Measurements from ENCODE around the gene DARS2.
"Not testable (repeated sequence)": the region's sequence is repeated elsewhere in the genome, so short reads cannot be mapped to it uniquely, and the experiment has no call there.

Gene DARS2, protein sequence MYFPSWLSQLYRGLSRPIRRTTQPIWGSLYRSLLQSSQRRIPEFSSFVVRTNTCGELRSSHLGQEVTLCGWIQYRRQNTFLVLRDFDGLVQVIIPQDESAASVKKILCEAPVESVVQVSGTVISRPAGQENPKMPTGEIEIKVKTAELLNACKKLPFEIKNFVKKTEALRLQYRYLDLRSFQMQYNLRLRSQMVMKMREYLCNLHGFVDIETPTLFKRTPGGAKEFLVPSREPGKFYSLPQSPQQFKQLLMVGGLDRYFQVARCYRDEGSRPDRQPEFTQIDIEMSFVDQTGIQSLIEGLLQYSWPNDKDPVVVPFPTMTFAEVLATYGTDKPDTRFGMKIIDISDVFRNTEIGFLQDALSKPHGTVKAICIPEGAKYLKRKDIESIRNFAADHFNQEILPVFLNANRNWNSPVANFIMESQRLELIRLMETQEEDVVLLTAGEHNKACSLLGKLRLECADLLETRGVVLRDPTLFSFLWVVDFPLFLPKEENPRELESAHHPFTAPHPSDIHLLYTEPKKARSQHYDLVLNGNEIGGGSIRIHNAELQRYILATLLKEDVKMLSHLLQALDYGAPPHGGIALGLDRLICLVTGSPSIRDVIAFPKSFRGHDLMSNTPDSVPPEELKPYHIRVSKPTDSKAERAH

DNA sequence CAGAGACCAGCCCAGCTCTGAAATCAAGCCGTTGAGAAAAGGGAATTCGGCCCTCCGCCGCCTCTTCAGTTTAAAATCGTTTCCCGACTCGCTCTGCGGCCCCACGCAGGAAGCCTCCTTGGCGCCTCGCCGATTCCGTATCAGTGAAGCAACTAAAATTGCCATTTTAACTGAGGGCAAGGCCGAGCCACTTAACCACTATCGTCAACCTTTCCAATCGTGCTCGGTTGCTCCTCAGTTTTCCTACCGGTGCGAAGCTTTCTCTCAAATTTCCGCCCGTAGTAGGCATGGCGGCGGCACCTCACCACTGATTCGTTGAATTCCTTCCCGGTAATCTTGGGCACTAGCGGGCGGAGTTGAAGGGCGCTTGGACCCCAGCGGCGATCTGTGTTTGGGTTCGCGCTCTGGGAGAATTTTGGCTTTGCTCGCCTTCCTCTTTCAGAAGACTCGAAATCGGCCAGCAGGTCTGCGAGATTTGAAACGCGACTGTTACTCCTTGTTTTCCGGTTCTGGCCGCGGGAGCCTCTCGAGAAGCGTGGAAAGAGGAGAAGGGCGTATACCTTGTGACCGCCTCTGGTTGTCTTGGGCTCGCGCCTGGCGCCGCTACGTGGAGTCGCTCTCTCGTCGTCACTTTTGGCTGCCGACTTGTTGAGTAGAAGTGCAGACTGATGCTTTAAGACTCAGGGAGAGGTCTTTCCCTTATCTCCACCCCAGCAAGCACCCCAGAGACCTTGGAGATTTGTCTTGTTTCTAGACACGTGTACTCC lies at the start of gene DARS2, which contains the start of gene CENPL:
Gene DARS2, plus strand, starts transcription at position 359 of the 767 bp plus-strand sequence. CDS start 557 bp downstream, outside the sequence.
Gene CENPL, minus strand, starts transcription at position 569 of the 767 bp plus-strand sequence. CDS start 13,584 bp downstream, outside the sequence.
- peak; percentile 98 for DNase-seq

DNA sequence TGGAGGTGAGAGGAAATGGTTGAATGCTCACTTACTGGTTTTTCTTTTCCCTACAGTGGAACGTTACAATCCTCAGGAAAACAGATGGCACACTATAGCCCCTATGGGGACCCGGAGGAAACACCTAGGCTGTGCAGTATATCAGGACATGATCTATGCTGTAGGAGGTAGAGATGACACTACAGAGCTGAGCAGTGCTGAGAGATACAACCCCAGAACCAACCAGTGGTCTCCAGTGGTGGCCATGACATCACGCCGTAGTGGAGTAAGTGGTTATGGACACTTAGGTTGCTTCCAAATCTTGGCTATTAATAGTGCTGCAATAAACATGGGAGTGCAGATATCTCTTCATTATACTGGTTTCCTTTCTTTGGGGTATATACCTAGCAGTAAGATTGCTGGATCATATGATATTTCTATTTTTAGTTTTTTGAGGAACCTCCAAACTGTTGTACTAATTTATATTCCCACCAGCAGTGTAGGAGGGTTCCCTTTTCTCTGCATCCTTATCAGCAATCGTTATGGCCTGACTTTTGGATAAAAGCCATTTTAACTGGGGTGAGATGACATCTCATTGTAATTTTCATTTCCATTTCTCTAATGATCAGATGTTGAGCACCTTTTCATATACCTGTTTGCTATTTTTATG lies 48.8 kb upstream of the DARS2 start:
- DNase-seq = no peak

DNA sequence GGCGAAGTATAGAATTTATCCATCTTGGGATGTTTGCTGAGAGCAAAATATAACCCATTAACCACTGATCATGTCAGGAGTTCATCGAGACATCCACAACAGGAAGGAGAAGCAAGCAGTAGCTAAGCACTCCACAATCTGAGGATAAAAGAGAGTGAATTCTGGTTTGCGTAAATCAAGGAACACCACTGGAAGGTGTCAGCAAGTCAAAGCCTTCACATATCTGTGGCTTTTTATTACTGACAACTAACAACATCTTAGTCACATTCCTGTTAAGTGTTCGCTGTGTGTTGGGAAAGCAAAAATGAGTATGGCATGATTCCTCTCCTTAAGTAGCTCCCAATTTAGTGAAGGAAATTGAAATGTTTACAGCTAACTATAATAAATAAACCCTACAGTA lies 44.5 kb upstream of the DARS2 start:
- no peak for DNase-seq

DNA sequence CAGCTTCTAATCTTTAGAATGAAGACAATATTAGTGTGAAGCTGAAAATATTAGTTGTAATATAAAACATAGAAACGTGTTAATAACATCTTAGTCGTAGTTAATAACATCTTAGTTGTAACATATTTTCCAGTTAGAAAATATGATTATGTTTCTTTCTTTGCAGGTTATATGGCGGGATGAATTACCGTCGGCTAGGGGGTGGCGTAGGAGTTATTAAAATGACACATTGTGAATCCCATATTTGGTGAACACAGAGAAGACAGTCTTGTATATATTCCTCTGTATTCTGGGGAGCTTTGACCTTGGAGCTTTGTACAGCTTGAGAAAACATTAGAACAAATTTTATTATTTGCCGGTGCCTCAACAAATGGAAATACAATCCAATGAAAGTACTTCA lies 39.5 kb upstream of the DARS2 start:
- DNase-seq = no peak

DNA sequence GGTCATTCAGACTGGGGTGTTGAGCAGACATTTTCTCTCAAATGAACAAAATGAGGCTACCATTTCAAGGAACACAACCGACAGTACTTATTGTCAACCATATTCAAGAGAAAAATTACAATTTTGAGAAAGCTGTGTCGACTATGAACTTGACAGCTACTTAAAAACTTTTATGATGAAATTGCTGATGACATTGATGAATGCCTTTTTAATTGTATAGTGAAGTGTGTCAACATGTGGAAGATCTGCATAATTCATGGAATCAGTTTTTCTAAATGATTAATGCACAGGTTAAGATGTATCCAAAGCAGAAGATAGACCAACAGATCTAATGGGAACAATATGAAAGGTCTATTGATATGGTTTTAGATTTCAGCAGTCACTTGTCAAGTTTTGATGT lies 34.6 kb upstream of the DARS2 start:
- peak; percentile 13 for DNase-seq

DNA sequence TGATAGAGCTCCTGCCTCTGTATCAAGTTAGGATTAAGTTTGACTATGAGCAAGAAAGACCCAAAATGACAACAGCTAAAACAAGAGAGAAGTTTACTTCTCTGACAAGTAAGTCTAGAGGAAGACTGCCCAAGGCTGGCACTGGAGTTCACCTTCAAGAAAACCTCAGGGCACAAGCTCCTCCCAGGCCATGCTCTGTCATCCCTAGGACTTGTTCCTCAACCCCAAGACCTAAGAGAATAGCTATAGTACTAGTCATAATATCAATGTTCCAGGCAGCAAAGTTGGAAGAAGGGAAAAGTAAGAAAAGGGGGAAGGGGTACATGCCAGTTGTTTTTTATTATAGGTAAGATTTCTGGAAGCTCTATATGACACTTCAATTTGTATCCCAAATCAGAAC lies 26.4 kb upstream of the DARS2 start:
- no peak for DNase-seq

DNA sequence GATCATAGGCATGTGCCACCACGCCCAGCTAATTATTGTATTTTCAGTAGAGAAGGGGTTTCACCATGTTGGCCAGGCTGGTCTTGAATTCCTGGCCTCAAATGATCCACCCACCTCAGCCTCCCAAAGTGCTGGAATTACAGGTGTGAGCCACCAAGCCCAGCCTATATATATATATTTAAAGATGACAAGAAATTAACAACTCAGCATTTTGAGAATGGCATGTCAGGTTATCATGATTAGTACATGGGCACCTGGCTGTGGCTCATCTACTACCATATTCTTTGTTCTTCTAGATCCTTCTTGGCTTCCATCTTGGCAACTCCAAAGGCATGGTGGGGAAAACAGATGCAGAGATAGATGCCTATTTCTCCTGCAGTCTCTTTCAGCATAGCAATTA lies 24.5 kb upstream of the DARS2 start:
- not testable (repeated sequence) for DNase-seq

DNA sequence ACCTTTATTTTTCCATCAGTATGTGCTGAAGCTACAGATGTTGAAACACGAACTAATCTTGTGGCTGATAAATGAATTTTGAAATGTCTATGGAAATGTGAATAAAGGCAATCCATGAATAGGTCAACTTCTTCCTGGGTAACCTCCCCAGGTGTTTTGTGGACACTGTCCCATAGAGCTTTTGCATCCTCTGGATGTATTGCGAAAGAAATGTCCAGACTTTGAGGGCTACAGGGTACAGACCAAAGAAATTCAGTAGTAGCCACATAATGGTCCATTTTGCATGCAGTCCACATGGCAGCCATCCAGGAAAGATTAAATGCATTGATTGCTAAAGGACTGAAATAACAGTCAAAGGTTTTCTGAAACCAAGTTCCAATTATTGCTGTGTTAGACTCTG lies 21.5 kb upstream of the DARS2 start:
- no peak for DNase-seq

DNA sequence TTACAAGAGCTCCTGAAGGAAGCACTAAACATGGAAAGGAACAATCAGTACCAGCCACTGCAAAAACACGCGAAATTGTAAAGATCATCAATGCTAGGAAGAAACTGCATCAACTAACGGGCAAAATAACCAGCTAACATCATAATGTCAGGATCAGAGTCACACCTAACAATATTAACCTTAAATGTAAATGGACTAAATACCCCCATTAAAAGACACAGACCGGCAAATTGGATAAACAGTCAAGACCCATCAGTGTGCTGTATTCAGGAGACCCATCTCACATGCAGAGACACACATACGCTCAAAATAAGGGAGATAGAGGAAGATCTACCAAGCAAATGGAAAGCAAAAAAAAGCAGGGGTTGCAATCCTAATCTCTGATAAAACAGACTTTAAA lies 10.8 kb upstream of the DARS2 start:
- not testable (repeated sequence) for DNase-seq

DNA sequence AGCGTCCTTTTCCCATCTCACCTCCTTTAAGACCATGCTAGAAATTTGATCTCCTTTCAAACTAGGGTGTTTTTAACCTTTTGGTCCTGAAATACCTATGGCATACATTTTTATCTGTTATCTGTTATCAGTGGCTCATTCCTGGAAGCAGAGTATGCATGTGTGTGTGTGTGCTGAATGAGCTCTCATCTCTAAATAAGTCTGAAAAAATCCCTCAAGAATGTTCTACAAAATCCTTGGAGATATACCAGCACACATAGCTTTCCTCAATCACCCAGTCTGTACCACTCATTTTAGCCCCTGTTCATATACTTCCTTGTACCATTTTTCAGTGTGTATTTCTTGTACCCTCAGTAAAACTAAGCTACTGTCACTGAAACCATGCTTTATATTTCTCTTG lies 6.0 kb upstream of the DARS2 start:
- no peak for DNase-seq

DNA sequence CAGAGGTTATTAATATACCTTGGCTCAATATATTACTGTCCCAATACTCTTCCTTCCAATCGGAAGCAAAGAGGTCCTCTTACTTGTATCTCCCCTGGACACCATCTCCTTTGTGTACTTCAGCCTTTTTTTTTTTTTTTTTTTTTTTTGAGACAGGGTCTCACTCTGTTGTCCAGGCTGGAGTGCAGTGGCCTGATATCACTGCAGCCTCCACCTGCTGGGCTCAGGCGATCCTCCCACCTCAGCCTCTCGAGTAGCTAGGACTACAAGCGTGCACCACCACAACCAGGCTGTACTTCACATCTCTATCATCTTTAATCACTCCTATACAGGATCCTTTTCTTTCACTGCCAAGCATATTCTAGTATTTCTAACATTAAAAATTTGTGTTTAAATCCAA lies 2.8 kb upstream of the DARS2 start:
- no peak for DNase-seq

DNA sequence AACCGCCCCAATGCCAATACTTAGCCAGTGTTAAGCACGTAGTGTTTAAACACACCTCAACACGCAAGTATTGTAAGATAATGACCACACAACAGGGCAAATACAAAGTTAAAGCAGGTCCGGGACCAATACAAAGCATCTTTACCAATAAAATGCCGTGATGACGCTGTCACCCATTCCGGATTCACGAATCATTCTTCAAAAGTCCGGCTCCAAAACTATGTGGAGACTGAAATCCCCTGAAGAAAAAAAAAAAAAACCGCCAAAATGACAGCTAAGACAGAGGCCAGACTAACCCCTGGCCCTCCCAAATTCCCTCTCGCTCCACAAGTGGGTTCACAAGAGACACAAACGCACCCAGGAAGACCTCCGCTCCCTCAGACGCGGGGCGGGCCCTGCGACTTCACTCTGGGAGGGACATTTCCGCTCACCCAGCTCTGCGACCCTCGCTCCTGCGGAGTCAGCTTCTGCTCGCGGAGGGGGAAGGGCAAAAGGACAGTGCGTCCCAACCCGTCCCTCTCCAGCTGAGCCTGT lies 625 bp upstream of the DARS2 start:
- no peak for DNase-seq

DNA sequence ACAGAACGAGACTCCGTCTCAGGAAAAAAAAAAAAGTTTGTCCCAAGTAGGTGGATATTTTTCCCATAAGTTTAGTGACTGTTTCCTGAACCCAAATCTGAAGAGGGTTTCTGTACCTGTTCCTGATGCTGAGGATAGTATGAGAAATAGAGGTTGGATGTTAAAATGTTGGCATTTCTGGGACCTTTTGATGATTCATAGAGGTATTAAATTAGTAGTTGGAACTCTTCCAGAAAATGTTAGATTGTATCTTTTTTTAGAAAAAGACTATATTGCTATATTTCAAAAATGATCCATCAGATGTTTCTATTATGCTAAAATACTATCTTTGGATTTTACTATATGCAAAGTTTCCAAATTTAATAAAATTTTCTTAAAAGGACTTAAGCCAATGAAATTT lies 3.1 kb downstream of the DARS2 start:
- DNase-seq = no peak

DNA sequence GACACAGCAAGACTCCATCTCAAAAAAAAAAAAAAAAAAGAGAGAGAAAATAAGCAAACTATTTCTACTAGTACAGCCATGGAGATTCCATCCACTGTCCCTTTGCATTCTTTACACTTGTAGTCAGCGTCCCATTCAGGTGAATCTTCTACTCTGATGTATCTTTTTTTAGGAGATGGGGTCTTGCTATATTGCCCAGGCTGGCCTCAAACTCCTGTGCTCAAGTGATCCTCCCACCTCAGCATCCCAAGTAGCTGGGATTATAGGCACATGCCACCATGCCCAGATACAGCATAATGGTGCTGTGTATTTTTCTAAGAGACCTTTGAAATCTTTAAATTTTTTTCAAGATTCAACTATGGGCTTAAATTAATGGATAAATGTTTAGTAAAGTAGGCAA lies 8.3 kb downstream of the DARS2 start:
- DNase-seq = no peak

DNA sequence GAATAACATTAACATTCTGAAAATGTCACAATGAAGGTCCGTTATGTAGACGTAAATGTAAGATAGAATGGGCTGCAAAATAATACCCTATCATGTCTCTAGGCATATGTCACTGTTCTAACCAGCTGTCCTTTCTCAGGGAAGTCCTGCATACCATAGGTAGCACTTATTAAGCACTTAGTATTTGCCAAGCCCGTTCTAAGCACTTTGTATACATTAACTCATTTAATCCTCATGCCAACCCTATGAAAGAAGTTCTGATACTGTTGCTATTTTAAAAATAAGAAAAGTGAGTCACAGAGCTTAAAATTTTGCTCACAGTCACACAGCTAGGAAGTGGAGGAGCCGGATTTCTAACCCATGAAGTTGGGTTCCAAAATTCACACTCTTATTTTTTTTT lies 27.6 kb downstream of the DARS2 start:
- no peak for DNase-seq

DNA sequence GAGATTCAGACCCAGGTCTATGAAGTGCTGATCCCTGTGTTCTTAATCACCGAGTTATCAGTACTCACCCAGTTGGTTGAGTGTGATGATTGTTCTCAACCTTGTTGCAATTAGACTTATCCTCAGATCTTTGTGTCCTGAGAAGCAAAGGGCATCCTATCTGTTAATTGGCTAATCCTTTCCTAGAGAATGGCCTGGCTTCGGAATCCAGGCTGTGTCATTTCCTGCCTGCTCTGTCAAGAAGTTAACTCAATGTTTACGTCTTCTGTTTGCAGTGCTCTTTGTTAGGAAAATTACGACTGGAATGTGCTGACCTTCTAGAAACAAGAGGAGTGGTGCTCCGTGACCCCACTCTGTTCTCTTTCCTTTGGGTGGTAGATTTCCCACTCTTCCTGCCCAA lies 28.6 kb downstream of the DARS2 start:
- DNase-seq = no peak

DNA sequence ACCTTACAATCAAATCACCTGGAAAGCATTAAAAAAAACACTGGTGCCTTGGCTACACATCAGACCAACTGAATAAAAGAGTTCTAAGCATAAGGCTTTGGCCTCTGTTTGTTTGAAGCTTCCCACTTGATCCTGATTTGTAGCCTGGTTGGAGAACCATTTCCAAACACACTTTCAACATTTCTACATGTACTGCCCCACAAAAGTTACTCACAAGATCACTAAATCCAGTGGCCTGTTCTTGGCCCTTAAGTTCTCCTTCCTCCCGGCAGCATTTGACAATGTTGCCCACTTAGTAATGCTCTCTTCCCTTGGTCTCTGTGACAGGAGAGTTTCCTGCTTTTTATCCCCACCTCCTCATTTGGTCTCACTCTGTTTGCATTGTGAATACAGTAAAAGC lies 31.5 kb downstream of the DARS2 start:
- no peak for DNase-seq

DNA sequence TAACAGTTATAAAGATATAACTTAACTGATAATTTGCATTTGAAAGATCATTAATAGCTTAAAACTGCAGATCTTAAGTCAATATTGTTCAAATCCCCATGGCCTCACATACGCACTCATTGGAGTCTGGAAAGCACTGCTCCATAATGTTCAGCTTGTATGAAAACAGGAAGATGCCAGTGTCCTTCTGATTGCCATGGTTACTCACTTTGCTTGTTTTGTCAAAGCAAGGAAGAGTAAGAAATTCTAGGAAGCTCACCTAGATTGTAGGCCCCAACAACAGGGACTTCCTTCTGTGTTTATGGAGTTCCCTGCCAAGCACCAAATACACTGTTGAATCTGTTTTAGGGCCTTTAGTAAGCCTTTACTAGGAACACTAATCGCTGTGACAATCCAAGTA lies 32.4 kb downstream of the DARS2 start:
- DNase-seq = no peak

DNA sequence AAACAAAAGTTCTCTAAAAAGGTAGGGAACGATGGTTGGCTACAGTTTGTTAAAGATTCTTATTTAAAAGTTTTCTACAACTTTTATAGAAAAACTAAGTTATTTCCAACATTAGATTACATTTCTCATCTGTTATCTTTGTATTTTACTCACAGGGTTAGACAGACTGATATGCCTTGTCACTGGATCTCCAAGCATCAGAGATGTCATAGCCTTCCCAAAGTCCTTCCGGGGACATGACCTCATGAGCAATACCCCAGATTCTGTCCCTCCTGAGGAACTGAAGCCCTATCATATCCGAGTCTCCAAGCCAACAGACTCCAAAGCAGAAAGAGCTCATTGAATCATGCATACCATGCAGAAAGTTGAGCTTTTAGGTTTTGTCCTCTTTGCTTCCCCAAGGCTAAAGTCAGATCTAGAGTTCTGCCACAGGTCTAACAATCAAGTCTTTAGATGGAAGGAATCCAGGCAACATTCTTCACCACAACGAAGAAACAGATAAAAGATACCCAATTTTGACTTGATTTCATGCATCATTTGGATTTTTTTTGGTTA lies 33.0 kb downstream of the DARS2 start:
- no peak for DNase-seq

DNA sequence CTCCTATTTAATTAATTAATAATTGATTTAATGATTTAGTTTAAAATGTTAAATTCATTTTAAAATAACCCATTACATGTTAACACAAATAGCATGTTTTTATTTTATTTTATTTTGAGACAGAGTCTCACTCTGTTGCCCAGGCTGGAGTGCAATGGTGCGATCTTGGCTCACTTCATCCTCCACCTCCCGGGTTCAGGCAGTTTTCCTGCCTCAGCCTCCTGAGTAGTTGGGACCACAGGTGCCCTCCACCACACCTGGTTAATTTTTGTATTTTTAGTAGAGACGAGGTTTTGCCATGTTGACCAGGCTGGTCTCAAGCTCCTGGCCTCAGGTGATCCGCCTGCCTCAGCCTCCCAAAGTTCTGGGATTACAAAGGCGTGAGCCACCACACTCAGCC lies 35.1 kb downstream of the DARS2 start:
- not testable (repeated sequence) for DNase-seq

DNA sequence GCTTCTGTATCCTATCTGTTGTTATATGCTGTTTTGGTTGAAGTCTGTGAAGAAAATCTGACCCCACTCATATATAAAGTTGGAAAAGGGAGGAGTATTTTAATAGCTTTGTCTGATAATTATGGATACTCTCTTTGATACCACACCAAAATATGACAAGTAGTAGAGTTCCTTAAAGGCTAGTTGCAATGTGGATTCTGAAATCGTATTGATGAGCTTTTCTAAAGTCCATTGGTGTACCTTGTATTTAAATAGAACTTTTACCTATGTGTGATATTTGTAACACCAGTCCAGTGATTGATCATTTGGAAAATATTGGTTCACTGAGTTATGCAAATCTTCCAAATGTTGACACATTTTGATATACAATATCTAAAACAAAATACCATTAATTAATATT lies 35.6 kb downstream of the DARS2 start:
- no peak for DNase-seq

DNA sequence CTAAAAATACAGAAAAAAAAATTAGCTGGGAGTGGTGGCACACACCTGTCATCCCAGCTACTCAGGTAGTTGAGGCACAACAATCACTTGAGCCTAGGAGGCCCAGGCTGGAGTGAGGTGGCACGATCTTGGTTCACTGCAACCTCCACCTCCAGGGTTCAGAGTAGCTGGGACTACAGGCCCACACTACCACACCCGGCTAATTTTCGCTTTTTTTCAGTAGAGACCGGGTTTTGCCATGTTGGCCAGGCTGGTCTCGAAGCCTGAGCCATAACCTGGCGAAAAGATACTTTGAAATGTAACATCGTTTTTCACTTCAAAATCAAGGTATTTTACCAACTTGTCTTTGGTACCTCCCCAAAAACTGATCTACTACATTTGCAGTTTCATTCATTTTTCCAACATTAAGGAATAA lies 37.3 kb downstream of the DARS2 start:
- DNase-seq = no peak

All from eye (tissue), 1 donor.